Neural progenitor cell (in vitro differentiated cells): ENCODE results near the gene PRRX1.

Experiments used
- CTCF ChIP-seq: fragments of 200-600 bp; sonication (generic); IDR thresholded peaks from 2 replicates; pipeline ENCODE4 v1.5.1; 2017; ENCODE audit warnings: antibody characterized with exemption, mild to moderate bottlenecking
- EZH2 ChIP-seq: fragments of 200-600 bp; sonication (generic); IDR thresholded peaks from 2 replicates; pipeline ENCODE4 v1.6.1; 2017; ENCODE audit warnings: antibody characterized with exemption, mild to moderate bottlenecking, moderate library complexity
- EZH2phosphoT487 ChIP-seq: fragments of 200-600 bp; sonication (generic); IDR thresholded peaks from 2 replicates; pipeline ENCODE4 v1.6.1; 2017; ENCODE audit warnings: antibody characterized with exemption

DNA sequence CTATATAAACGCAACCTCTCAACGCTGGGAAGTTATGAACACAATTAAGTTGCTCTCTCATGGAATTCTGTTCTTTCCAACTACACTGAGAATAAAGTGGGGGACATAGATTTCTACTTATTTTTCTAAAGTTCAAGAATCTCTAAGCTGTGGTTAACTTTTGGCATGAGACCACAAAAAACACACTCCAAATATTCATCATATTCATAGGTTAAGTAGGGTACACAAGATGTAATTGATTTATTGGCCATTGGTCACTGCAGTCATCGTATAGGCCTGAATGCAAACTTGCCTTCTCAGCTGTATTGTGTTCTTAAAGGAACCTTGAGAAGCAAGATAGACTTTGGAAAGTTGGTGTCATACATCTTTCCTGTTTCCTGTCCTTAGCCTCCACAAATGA is 40.3 kb downstream of the PRRX1 start:
- TF ChIP-seq CTCF (no peak), EZH2 (no peak), EZH2phosphoT487 (no peak)
